ENCODE data around the gene MIR17HG.

- no peak for TF ChIP-seq CTCF (IDR thresholded peaks at IDR 0.05)
- no peak for TF ChIP-seq EP300 (IDR thresholded peaks at IDR 0.05)
These were observed 39.6 kb upstream of the MIR17HG start for GRCh38 chr13:91307887-91308286.
